ENCODE data around the gene DHX9.
A peak's percentile ranks its signal among the peaks of the same experiment; 100 is the strongest.

DHX9 gene

DNA sequence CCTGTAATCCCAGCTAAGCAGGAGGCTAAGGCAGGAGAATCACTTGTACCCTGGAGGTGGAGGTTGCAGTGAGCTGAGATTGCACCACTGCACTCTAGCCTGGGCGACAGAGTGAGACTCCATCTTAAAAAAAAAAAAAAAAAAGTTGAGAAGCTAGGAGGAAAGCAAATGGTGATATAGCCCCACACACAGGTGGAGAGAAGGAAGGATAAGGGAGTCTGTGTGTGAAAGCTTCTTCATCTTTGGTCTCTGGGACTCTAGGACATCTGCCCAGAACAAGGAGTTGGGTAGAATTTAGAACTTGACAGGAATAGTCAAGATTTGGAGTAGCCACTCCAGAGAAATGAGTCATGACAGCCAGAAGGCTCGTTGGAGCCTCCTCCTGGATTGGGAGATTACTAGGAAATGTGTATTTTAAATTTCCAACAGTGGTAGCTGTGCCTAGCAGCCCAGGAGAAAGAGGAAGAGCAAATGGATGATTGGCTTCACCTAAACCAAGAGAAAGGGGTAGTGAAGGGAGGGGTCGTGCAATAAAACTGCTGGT is 29.7 kb upstream of the DHX9 start:
- no peaks in the 10 kb centered on the region for H3K27me3 ChIP-seq (ENCODE audit: control insufficient read depth, insufficient read depth, low read length)
- H3K36me3 ChIP-seq (ENCODE audit: control insufficient read depth, insufficient read depth, low read length) = no peaks in the 10 kb centered on the region
- no peak overlapping the region for H3K4me3 ChIP-seq (ENCODE audit: low read depth, low read length)
- H3K4me1 ChIP-seq (ENCODE audit: control insufficient read depth, insufficient read depth, low read length) = peaks cover 4% of the 10 kb centered on the region; the same call in 1 of the 2 replicates
- no peak overlapping the region for H3K27ac ChIP-seq (ENCODE audit: low read depth, low read length)
- no peaks in the 10 kb centered on the region for H3K9me3 ChIP-seq (ENCODE audit: control insufficient read depth, insufficient read depth, low read length)
- H3K9ac ChIP-seq (ENCODE audit: low read depth, low read length) = no peak overlapping the region

DNA sequence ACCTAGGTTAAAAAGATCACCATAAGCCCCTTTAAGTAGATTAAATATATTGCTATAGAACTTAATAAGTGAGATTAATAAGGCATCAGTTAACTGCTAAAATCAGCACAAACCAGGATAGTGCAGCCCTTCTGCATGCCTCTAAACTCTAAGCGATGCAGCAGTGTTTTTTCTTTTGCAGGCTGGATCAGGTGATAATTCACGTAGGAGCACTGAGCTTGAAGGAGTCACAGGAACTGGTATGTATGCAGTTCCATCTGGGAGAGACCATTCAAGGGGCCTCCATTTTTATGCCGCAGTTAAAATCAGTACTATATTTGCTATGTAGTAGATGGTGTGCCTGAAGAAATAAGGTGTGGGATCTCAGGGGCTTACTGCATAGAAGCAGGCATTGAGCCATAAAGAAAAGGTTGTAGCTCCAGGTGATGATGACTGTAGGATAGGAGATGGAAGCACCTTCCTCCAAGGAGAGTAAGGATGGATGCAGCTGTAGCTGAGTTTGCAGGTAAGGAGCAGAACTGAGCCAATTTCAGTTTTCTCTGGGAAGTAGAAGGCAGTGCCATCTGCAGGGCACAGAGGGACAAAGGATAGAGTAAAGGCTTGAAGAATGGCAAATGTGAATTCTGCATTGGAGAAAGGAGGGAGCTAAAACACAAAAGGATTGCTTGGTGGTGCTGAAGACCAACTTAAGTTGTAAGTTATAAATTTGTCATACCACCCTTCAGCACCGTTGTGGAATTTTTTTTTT is 27.0 kb upstream of the DHX9 start:
- no peaks in the 10 kb centered on the region for H3K9me3 ChIP-seq (ENCODE audit: control insufficient read depth, insufficient read depth, low read length)
- no peak overlapping the region for H3K27ac ChIP-seq (ENCODE audit: low read depth, low read length)
- H3K9ac ChIP-seq (ENCODE audit: low read depth, low read length) = no peak overlapping the region
- no peaks in the 10 kb centered on the region for H3K4me1 ChIP-seq (ENCODE audit: control insufficient read depth, insufficient read depth, low read length)
- no peaks in the 10 kb centered on the region for H3K27me3 ChIP-seq (ENCODE audit: control insufficient read depth, insufficient read depth, low read length)
- no peaks in the 10 kb centered on the region for H3K36me3 ChIP-seq (ENCODE audit: control insufficient read depth, insufficient read depth, low read length)
- H3K4me3 ChIP-seq (ENCODE audit: low read depth, low read length) = no peak overlapping the region

DNA sequence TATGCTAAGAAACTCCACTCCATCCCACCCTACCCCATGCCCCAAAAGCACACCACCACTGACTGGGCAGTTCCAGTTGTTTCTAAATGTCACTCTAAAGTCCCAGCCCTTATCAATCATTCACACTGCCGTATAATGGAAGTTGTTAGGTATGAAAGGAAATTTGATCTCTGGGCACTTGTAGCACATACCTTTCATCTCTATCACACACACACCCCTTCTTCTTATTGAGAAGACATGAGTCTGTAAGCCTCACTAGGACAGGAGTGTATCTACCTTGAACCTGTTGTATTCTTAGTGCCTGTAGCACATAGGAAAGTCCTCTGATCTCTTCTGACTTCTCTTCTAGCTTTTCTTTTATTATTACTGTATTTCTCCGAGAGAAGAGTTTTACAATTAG is 22.3 kb upstream of the DHX9 start:
- no peaks in the 10 kb centered on the region for H3K36me3 ChIP-seq (ENCODE audit: control insufficient read depth, insufficient read depth, low read length)
- H3K27ac ChIP-seq (ENCODE audit: low read depth, low read length) = no peak overlapping the region
- H3K9me3 ChIP-seq (ENCODE audit: control insufficient read depth, insufficient read depth, low read length) = no peaks in the 10 kb centered on the region
- no peaks in the 10 kb centered on the region for H3K4me1 ChIP-seq (ENCODE audit: control insufficient read depth, insufficient read depth, low read length)
- no peaks in the 10 kb centered on the region for H3K27me3 ChIP-seq (ENCODE audit: control insufficient read depth, insufficient read depth, low read length)
- no peak overlapping the region for H3K4me3 ChIP-seq (ENCODE audit: low read depth, low read length)
- H3K9ac ChIP-seq (ENCODE audit: low read depth, low read length) = no peak overlapping the region

DNA sequence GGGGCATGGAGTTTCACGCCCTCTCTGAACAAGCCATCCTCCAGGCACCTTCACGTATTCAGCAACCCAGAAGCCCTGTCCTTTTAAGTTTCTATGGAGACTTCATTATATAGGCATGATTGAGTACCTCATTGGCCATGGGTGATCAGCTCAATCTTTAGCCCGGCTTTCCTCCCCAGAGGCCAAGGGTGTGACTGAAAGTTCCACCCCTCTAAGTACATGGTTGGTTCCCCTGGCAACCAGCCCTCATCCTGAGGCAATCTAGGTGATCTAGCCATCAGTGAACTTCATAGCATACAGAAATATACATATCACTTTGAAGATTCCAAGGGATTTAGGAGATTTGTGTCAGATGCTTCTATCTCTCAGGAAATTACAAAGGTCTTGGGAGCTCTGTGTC is 21.3 kb upstream of the DHX9 start:
- H3K36me3 ChIP-seq (ENCODE audit: control insufficient read depth, insufficient read depth, low read length) = no peaks in the 10 kb centered on the region
- no peaks in the 10 kb centered on the region for H3K9me3 ChIP-seq (ENCODE audit: control insufficient read depth, insufficient read depth, low read length)
- no peaks in the 10 kb centered on the region for H3K4me1 ChIP-seq (ENCODE audit: control insufficient read depth, insufficient read depth, low read length)
- H3K27me3 ChIP-seq (ENCODE audit: control insufficient read depth, insufficient read depth, low read length) = no peaks in the 10 kb centered on the region
- no peak overlapping the region for H3K9ac ChIP-seq (ENCODE audit: low read depth, low read length)
- no peak overlapping the region for H3K4me3 ChIP-seq (ENCODE audit: low read depth, low read length)
- H3K27ac ChIP-seq (ENCODE audit: low read depth, low read length) = no peak overlapping the region

DNA sequence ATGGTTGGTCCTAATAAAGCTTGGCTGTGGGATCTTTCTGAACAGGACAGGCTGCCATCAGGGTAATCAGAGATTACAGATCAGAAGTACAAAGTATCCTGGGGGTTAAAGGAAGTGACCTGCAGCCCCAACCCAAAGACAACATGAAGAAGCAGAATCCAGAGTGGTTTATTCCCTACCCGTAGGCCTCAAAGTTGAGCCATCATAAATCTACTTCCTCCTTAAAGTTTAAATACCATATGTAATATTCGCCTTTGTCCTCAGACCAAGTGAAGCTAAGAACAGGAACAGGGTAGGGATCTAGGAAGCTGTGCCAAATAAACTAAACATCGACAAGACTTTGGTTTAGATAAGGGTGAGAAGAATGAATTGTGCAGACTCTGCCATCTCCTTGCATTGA is 15.9 kb upstream of the DHX9 start:
- Histone ChIP-seq H3K27ac (ENCODE audit: low read depth, low read length) (no peak overlapping the region), H3K4me3 (ENCODE audit: low read depth, low read length) (no peak overlapping the region), H3K9ac (ENCODE audit: low read depth, low read length) (no peak overlapping the region), H3K9me3 (ENCODE audit: control insufficient read depth, insufficient read depth, low read length) (no peaks in the 10 kb centered on the region), H3K4me1 (ENCODE audit: control insufficient read depth, insufficient read depth, low read length) (no peaks in the 10 kb centered on the region), H3K36me3 (ENCODE audit: control insufficient read depth, insufficient read depth, low read length) (no peaks in the 10 kb centered on the region), H3K27me3 (ENCODE audit: control insufficient read depth, insufficient read depth, low read length) (no peaks in the 10 kb centered on the region)

DNA sequence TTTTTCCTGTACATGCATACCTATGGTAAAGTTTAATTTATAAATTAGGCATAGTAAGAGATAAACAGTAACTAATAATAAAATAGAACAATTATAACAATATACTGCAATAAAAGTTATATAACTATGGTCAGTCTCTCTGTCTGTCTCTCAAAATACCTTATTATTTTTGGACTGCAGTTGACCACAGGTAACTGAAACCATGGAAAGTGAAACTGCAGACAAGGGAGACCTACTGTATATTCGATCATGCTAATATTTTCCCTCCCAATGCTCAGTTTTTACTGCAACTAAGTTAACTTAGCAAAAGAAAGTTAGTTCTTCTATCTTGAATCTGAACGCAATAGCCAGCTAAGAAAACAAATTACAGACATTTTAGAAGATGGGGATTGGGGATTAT is 12.3 kb upstream of the DHX9 start:
- Histone ChIP-seq H3K9ac (ENCODE audit: low read depth, low read length) (no peak overlapping the region), H3K27me3 (ENCODE audit: control insufficient read depth, insufficient read depth, low read length) (no peaks in the 10 kb centered on the region), H3K4me3 (ENCODE audit: low read depth, low read length) (no peak overlapping the region), H3K9me3 (ENCODE audit: control insufficient read depth, insufficient read depth, low read length) (no peaks in the 10 kb centered on the region), H3K27ac (ENCODE audit: low read depth, low read length) (no peak overlapping the region), H3K4me1 (ENCODE audit: control insufficient read depth, insufficient read depth, low read length) (no peaks in the 10 kb centered on the region), H3K36me3 (ENCODE audit: control insufficient read depth, insufficient read depth, low read length) (no peaks in the 10 kb centered on the region)

DNA sequence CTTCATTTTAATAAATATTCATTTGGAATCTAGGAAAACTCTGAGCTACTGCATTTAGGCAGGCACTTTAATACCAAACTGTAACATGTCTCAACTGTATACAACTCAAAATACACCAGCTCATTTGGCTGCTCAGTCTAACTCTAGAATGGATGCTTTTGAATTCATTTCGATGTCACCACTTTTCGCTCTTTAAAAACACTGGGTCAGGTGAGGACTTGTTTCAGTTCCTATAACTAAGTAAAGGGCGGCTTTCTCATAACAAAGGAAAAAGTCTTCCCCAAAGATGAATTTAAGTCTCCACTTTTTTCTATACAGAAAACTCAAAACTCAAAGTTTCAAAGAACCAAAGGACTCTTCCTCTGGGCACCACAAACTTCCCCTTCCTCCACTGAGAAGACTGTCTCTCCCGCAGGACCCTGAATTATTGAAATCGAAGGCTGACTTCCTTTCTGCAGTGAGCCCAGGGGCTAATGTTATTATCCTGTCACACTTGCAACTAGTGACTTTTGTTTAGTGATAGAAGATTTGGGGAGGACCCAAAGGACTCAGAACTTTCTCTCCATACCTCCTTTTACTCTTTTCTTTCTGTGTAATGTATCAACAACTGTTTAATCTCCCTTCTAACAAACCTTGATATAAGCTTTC is 9.7 kb upstream of the DHX9 start:
- no peaks in the 10 kb centered on the region for H3K27me3 ChIP-seq (ENCODE audit: control insufficient read depth, insufficient read depth, low read length)
- H3K4me1 ChIP-seq (ENCODE audit: control insufficient read depth, insufficient read depth, low read length) = no peaks in the 10 kb centered on the region
- H3K36me3 ChIP-seq (ENCODE audit: control insufficient read depth, insufficient read depth, low read length) = no peaks in the 10 kb centered on the region
- no peak overlapping the region for H3K9ac ChIP-seq (ENCODE audit: low read depth, low read length)
- H3K27ac ChIP-seq (ENCODE audit: low read depth, low read length) = no peak overlapping the region
- no peak overlapping the region for H3K4me3 ChIP-seq (ENCODE audit: low read depth, low read length)
- H3K9me3 ChIP-seq (ENCODE audit: control insufficient read depth, insufficient read depth, low read length) = no peaks in the 10 kb centered on the region

DNA sequence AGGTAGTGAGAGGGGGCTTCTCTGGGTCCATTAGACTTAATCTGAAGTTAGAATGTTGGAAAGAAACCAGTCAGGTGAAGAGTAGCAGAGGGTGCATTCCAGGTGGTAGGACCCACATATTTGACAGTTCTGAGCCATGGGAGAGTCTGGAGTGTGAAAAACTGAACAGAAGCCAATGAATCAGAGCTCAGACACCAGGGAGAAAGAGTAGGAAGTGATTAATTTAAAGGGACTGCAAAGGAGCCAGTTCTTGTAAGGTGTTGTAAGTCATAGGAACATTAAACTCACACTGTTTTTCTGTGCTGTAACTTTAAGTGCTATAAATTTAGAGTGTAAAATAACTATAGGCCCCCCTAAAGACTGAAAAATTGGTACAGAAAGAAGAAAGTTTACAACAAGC is 5.9 kb upstream of the DHX9 start:
- no peak overlapping the region for H3K4me3 ChIP-seq (ENCODE audit: low read depth, low read length)
- H3K27ac ChIP-seq (ENCODE audit: low read depth, low read length) = no peak overlapping the region
- H3K9me3 ChIP-seq (ENCODE audit: control insufficient read depth, insufficient read depth, low read length) = no peaks in the 10 kb centered on the region
- H3K36me3 ChIP-seq (ENCODE audit: control insufficient read depth, insufficient read depth, low read length) = no peaks in the 10 kb centered on the region
- H3K27me3 ChIP-seq (ENCODE audit: control insufficient read depth, insufficient read depth, low read length) = no peaks in the 10 kb centered on the region
- H3K9ac ChIP-seq (ENCODE audit: low read depth, low read length) = no peak overlapping the region
- no peaks in the 10 kb centered on the region for H3K4me1 ChIP-seq (ENCODE audit: control insufficient read depth, insufficient read depth, low read length)

DNA sequence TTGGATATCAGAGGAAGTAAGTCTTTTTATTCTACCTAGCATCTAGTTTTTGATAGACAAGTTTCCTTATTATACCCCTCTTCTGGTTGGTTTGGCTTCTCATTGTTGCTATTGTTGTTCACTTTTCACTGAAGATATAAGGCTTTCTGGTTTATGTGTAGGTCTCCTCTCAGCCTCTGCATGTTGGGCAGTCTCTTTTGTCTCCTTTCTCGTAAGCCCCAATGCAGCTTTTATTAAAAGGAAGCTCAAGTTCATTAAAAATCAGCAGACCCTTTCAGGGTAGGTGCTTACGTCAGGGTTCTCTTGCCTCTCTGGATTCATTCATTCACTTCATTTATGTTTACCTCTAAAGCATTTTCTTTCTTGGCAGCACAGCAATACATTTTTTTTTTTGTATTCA is 4.8 kb upstream of the DHX9 start:
- H3K4me3 ChIP-seq (ENCODE audit: low read depth, low read length) = no peak overlapping the region
- no peak overlapping the region for H3K9ac ChIP-seq (ENCODE audit: low read depth, low read length)
- no peaks in the 10 kb centered on the region for H3K9me3 ChIP-seq (ENCODE audit: control insufficient read depth, insufficient read depth, low read length)
- H3K4me1 ChIP-seq (ENCODE audit: control insufficient read depth, insufficient read depth, low read length) = no peaks in the 10 kb centered on the region
- H3K36me3 ChIP-seq (ENCODE audit: control insufficient read depth, insufficient read depth, low read length) = no peaks in the 10 kb centered on the region
- no peak overlapping the region for H3K27ac ChIP-seq (ENCODE audit: low read depth, low read length)
- H3K27me3 ChIP-seq (ENCODE audit: control insufficient read depth, insufficient read depth, low read length) = no peaks in the 10 kb centered on the region

DNA sequence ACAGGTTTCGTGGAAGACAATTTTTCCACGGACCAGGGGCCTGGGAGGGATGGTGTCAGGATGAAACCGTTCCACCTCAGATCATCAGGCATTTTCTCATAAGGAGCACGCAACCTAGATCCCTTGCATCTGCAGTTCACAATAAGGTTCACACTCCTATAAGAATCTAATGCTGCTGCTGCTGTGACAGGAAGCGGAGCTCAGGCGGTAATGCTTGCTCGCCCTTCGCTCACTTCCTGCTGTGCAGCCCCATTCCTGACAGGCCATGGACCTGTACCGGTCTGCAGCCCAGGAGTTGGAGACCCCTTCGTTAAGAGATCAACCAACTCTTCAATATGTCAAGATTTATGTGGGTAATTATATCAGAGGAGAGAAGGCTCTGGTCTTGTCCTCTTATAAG is 3.3 kb upstream of the DHX9 start:
- no peaks in the 10 kb centered on the region for H3K9me3 ChIP-seq (ENCODE audit: control insufficient read depth, insufficient read depth, low read length)
- no peak overlapping the region for H3K27ac ChIP-seq (ENCODE audit: low read depth, low read length)
- no peak overlapping the region for H3K4me3 ChIP-seq (ENCODE audit: low read depth, low read length)
- H3K9ac ChIP-seq (ENCODE audit: low read depth, low read length) = no peak overlapping the region
- H3K36me3 ChIP-seq (ENCODE audit: control insufficient read depth, insufficient read depth, low read length) = no peaks in the 10 kb centered on the region
- no peaks in the 10 kb centered on the region for H3K4me1 ChIP-seq (ENCODE audit: control insufficient read depth, insufficient read depth, low read length)
- no peaks in the 10 kb centered on the region for H3K27me3 ChIP-seq (ENCODE audit: control insufficient read depth, insufficient read depth, low read length)

DNA sequence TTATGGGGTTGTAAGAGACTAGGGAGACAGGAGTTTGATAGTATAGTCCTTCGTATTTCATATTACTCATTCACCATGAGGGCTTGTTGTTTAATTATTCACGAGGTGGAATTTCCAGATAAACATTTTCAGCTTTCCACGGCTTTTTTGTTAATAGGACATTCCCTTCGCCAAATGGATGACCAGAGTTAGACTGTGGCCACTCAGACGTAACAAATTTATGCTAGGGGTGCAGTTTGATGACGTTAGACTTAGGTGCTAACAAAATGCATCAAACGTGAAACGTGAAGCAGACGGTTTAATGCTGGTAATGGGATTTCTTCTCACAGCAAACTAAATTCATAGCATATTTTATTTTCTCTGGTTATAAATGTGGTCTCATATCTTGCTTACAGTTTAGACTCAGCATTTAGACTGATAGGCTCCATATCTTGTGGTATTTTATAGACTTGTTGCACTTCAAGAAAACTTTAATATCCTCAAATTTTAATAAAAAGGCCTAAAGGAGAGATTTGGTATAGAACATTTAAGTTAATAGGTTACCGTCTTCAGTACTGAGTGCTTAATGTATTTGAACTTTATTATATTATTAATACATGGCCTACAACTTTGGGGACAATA is 2.3 kb downstream of the DHX9 start:
- Histone ChIP-seq H3K4me1 (ENCODE audit: control insufficient read depth, insufficient read depth, low read length) (peaks cover 24% of the 10 kb centered on the region), H3K27me3 (ENCODE audit: control insufficient read depth, insufficient read depth, low read length) (no peaks in the 10 kb centered on the region), H3K27ac (ENCODE audit: low read depth, low read length) (no peak overlapping the region), H3K9ac (ENCODE audit: low read depth, low read length) (peak overlapping the region; percentile 2; the same call in 1 of the 2 replicates), H3K36me3 (ENCODE audit: control insufficient read depth, insufficient read depth, low read length) (peaks cover 53% of the 10 kb centered on the region), H3K4me3 (ENCODE audit: low read depth, low read length) (peak overlapping the region; percentile 94), H3K9me3 (ENCODE audit: control insufficient read depth, insufficient read depth, low read length) (no peaks in the 10 kb centered on the region)
